GM19455 (cell line): ENCODE results near the gene GPR155.
"Not testable (repeated sequence)": the region's sequence is repeated elsewhere in the genome, so short reads cannot be mapped to it uniquely, and the experiment has no call there.

Experiments used
- ATAC-seq: cut with Tn5 transposase; IDR thresholded peaks from one replicate; pipeline ENCODE4 v1.9.1; 2021; ENCODE audit not compliant: unreplicated experiment

GPR155 gene

DNA sequence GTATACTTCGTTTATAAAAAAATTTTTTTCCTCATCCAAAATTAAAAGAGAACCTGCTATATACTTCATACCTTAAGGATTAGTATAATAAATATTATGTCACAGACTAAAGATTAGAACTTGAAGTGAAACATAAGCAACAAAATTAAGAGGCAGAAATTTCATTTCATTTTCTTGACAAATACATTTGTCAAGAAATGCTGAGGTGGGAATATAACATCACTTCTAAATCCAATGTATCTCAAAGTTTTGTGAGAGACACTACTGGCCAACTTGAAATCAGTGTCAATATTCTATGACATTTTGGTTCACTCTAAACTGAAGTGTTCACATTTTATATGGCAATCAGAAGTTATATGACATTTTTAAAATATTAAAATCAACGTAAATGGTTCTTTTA lies 47.5 kb downstream of the GPR155 start:
- no peak for ATAC-seq

DNA sequence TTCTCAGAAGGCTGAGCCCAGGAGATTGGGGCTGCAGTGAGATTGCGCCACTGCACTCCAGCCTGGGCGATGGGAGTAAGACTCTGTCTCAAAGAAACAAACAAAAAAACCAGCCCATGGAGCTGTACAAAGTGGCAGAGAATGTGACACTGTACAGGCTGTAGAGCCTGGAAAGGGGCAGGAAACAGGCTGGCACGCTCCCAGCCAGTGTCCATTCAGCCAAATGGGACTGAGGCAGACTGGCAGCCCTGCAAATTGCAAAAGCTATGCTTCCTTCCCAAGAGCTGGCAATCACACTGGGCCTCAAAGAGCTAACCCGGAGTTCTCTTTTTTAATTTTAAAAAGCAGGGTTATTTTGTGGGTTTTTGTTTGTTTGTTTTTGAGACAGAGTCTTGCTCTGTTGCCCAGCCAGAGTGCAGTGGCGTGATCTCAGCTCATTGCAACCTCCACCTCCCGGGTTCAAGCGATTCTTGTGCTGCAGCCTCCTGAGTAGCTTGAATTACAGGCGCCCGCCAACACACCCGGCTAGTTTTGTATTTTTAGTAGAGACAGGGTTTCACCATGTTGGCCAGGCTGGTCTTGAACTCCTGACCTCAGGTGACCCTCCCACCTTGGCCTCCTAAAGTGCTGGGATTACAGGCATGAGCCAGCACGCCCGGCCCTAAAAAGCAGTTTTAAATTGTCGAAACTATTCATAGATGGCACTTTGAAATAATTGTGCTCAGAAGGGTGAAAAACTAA lies 48.5 kb downstream of the GPR155 start:
- ATAC-seq = no peak

DNA sequence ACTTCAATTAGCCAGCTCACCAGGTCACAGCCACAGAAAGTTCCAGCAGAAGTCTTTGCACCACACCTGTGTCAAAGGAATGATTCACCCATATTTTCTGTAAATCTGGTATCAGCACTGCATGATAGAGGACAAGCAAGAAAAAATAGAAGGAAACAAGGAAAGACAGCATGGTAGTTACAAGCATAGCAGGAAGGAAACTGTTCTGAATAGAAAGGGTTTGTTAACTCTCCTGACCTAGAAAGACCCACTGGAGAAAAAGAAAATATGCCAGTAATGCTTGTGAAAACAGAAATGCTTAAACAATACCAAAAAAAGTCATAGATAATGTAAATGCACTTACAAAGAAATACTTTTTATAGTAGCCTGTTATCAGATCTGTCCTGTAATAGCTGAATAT lies 50.5 kb downstream of the GPR155 start:
- no peak for ATAC-seq

DNA sequence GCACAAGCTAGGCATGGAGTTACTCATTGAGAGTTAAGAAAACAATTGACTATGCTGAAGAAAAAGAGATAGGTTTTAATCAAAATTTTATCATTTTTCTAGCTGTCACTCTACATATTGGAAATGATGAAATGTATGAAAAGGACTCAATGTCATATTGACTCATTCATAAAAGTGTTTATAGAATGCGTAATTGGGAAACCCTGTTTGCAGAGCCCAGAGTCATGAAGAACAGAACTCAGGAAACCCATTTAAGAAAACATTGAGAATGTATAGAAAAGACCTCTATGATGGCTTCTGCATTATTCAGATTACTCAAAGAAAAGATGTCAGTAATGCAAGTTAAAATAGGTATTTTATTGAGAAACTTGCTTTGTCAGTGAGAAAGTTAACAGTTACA lies 54.9 kb downstream of the GPR155 start:
- ATAC-seq = no peak

DNA sequence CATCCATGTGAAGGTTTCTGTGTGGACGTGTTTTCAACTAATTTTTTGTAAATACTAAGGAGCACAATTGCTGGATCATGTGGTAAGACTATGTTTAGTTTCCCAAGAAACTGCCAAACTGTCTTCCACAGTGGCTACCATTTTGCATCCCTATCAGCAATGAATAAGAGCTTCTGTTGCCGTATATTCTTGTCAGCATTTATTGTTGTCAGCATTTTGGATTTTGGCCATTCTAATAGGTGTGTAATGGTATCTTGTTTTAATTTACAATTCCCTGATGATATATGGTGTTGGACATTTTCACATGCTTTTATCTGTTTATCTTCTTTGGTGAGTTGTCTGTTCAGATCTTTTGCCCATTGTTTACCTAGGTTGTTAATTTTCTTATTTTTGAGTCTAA lies 56.8 kb downstream of the GPR155 start:
- no peak for ATAC-seq

DNA sequence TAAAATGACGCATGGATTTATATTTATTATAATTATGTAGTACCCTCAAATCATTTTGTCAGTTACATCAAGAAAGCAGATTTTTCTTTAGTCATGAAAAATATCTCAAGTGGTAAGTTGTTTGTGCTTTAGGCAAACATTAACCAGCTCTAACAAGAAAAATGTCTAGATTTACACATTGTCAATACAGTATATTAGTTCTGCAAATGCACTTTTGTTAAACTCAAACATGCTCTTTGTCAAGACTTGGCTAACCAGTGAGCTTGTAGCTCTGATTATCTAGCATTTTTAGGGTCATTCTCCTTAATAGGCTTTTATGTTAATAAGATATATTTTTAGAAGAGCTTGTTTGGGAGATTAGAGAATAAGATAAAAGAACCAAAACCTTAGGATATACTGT lies 58.6 kb downstream of the GPR155 start:
- ATAC-seq = no peak

DNA sequence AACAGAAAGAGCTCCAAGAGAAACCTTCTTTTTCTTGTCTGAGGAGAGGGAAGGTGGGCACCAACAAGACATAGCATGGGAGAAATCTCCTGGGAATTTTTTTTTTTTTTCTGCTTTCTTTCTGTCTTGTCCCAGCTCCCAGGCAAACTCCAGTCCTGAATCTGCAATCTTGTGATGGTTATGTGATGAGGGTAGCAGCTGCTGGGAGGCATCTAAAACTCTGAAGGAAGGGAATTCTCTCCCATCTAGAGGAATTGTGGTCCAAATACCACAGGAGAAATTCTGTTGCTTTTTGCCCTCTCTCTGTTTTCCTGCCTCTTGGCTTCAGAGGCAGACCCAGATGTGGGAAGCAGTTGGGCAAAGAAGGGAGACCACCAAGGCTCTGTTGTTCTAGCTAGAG lies 74.6 kb downstream of the GPR155 start:
- ATAC-seq = no peak

DNA sequence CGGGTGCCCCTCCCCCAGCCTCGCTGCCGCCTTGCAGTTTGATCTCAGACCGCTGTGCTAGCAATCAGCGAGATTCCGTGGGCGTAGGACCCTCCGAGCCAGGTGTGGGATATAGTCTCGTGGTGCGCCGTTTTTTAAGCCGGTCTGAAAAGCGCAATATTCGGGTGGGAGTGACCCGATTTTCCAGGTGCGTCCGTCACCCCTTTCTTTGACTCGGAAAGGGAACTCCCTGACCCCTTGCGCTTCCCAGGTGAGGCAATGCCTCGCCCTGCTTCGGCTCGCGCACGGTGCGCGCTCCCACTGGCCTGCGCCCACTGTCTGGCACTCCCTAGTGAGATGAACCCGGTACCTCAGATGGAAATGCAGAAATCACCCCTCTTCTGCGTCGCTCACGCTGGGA lies 76.8 kb downstream of the GPR155 start:
- not testable (repeated sequence) for ATAC-seq

DNA sequence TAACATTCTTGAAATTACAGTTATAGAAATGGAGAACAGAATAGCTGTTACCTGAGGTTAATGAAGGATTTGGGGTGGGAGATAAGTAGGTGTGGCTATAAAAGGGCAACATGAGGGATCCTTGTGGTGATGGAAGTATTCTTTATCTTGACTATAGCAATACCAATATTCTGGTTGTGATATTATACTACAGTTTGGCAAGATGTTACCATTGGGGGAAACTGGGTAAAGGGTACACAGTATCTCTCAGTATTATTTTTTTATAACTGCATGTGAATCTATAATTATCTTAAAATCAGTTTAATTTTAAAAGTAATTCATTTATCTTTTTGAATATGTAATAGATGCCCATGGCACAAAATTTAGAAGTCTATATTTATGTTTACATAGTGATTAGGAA lies 83.2 kb downstream of the GPR155 start:
- ATAC-seq = no peak

DNA sequence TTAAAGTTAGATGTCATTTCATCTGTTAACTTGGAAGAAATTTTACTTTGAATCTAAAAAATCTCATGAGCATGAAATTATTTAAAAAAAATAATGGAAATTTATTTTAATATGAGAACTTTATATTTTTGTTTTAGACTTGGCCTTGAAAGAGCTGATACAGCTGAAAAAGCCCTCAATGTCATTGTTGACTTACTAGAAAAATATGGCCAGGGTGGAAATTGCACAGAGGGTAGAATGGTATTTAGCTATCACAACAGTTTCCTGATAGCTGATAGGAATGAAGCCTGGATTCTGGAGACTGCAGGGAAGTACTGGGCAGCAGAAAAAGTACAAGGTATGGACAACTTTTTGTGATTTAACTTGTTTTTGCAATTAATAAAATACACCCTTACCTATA lies 86.0 kb downstream of the GPR155 start:
- ATAC-seq = no peak

DNA sequence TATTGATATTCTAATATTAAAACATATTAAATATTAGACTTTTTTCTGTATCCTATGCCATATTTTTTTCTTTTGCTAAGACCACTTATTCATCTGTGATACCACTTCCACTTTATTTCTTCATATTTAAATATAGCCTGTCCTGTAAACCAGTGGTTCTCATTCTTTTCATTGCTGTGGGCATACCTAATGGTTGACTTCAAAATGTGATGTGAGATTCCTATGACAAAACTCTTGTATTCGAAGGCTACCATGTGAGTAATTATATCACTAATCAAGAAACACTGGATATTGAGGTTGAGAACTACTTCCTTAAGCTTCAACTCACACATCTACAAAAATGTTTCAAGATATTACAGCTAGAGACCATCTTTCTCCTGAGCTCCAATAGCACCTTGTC lies 87.7 kb downstream of the GPR155 start:
- no peak for ATAC-seq

DNA sequence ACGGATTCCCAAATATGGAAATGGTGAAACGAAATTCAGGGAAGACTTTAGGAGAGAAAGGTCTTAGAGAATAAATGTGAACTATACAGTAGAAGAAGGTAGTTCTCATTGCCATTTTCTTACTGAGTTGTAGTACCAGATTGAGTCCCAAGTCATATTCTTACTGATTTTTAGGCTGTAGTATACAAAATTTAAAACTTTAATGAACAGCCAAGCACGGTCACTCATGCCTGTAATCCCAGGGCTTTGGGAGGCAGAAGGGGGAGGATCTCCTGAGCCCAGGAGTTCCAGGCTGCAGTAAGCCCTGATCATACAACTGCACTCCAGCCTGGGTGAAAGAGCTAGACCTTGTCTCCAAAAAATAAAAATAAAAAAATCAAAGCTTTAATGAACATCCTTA lies 89.1 kb downstream of the GPR155 start:
- no peak for ATAC-seq

DNA sequence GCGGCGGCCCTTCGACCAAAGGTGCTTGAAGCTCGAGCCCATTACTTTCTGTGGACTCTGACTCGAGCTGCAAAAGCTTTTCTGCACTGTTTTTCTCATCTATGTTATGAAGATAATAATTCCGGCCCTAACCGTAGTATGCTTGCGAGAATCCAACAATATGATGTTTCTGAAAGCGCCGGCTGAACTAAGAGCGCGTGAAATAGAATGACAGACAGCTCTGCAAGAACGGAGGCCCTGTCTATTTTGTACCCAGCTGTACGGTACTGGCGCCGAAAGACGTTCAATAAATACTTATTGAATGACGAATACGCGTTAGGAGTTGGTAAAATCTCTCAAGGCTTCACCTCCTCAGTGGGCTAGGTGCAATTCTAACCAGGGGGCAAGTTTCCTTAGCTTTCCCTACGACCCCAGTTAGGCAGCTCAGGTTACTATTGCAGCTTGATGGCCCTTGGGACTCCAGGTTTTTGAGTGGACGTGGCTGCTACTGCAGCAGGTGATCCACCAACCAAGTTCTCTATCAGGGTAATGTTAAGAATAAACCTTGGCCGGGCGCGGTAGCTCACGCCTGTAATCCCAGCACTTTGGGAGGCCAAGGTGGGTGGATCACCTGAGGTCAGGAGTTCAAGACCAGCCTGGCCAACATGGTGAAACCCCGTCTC lies 90.7 kb downstream of the GPR155 start:
- peak; percentile 35 for ATAC-seq

DNA sequence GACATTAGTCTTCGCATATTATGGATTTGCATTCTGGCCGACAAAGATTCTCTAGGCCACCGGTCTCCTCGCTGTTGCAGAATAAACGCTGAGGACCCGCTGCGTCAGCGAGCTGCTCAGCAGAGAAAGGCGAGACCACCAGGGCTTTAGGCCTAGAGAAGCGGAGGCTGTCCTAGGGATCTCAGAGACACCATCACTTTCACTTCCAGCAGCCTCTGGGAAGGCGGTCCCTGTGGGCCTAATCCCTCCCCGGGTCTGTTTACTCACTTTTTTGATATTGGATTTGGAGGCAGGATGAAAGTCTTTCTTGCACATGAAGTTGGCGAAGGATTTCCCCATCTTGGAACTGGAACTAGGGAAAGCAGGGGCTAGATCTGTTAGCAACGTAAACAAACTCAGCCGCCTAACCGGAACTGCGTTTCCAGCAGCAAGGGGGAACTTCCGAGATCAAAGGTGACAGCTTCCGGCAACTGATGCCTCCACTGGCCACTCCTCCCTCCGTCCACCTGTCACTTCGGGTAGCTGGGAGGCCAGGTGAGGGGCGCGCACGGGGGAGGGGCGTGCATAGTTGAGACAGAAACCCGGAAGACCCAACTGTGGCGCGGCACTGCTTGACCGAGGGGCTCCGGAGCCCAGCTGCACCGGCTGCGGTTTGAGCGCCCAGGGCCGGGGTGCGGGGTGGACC lies 91.4 kb downstream of the GPR155 start, which contains the start of gene SCRN3:
Gene SCRN3 (plus strand): TSS at position 447 of the 685 bp plus-strand sequence. CDS start 2,554 bp downstream, outside the sequence.
- peak; percentile 97 for ATAC-seq

DNA sequence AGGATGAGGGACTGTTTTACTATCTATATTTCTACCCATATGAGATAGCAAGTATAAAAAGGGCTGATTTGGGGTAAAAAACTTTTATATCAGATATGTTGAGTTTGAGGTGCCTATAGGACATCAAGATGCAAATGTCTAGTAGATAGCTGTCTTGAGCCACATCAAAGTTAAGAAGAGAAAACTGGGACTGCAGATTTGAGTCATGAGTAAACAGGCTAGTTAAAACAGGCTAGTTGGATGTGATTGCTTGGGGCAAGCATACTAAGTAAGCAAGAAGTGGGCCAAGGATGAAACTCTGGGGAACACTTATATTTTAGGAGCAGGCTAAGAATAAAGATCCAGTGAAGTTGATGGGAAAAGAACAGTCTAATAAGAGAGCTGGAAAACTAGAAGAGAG lies 94.1 kb downstream of the GPR155 start:
- no peak for ATAC-seq

DNA sequence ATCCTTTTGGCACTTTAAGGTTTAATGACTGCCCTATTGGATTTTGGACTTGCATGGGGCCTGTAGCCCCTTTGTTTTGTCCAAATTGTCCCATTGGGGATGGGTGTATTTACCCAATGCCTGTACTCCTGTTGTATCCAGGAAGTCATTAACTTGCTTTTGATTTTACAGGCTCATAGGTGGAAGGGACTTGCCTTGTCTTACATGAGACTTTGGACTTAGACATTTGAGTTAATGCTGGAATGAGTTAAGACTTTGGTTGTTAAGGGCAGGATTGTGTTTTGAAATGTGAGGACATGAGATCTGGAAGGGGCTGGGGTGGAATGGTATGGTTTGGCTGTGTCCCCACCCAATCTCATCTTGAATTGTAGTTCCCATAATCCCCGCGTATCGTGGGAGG lies 96.5 kb downstream of the GPR155 start:
- ATAC-seq = not testable (repeated sequence)

DNA sequence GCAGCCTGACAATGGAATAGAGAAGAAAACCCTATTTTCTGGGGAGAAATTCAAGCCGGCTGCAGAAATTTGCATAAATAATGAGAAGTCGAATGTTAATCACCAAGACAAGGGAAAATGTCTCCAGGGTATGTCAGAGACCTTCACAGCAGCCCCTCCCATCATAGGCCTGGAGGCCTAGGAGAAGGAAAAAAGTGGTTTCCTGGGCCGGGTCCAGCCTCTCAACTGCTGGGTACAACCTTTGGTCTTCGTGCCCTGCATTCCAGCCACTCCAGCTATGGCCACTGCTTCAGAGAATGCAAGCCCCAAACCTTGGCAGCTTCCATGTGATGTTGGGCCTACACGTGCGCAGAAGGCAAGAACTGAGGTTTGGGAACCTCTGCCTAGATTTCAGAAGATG lies 97.3 kb downstream of the GPR155 start:
- ATAC-seq = no peak

DNA sequence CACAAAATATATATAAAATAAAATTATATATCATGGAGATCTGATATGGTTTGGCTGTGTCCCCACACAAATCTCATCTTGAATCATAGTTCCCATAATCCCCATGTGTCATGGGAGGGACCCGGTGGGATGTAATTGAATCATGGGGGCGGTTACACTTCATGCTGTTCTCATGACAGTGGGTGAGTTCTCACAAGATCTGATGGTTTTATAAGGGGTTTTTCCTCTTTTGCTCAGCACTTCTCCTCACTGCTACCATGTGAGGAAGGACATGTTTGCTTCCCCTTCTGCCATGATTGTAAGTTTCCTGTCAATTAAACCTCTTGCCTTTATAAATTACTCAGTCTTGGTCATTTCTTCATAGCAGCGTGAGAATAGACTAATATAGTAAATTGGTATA lies 98.1 kb downstream of the GPR155 start:
- ATAC-seq = not testable (repeated sequence)

DNA sequence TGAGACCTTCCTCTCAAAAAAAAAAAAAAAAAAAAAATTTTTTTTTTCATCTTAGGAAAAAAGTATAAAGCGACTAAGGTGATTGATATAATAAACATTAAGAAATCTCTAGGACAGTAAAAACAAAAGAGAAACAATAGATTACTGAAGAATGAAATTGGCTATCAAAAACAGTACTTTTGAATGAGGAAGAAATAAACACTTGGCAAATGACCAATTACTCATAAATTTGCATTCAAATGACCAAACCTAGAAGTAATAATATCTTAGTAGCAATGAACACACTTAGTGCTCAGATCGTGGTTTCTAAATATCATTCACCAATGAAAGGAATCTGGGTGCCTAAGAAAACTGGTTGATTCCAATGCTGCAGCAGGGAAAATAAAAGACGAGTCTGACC lies 101.6 kb downstream of the GPR155 start:
- ATAC-seq = no peak

DNA sequence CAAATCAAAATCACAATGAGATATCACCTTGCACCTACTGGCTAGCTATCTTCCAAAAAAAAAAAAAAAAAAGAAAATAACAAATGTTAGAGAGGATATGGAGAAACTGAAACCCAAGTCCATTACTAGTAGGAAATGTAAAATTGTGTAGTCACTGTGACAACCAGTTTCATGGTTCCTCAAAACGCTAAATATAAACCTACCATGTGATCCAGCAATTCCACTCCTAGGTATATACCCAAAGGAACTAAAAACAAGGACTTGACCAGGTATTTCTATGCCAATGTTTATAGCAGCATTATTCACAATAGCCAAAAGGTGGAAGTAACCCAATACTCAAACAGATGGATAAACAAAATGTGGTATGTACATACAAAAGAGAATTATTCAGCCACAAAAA lies 103.0 kb downstream of the GPR155 start:
- no peak for ATAC-seq
